Measurements from ENCODE around the gene WASL. TPM values are rescaled to one million over a fixed set of nuclear protein-coding genes. Genes with fewer than 3 reads are reported as not detected.
"Not testable (repeated sequence)": the region's sequence is repeated elsewhere in the genome, so short reads cannot be mapped to it uniquely, and the experiment has no call there.

The WASL gene
- total RNA-seq, 3 donors from 2014 or later (not counting 1 experiment from before 2014, with no cell fraction given) = 9.6 to 12.1 (median 10.6) TPM

DNA sequence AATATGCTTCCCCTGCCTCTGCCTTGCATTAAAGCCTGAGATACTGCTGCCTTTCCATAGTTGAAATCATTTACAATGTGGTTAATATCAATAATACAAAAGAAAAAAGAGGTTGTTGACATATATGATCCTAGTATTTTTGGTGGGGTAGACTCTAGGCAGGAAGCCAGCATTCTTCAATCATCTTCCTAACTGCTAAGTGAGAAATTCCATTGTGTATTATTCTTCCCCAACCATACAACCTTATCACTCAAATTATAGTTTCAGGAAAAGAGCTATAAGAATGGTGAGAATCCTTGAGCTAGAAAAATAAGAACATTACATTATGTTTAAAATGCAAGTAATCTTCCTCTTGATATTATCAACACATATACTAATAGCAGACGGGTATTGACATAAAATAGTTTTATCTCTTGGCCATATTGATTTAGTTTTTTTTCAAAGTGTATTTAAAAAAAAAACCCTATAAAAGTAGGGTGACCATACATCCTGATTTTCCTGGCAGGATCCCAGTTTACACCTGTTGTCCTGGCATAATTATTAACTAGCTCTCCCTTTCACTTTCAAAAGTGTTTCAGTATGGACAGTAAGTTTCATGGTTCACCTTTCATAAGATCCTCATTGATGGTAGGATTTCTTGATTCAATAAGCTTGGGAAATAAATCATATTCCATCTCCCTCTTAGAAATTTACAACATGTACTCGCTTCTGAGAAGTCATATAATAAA, 33.4 kb upstream of the WASL start:
- ATAC-seq = no peak
- Mint-ChIP-seq H3K27ac (no peak overlapping the region), H3K4me3 (no peak overlapping the region), H3K36me3 (no peaks in the 10 kb centered on the region), H3K27me3 (ENCODE audit: low read depth in 2 of 2) (peaks cover 0 to 3% of the 10 kb centered on the region in 2 donors), H3K4me1 (no peaks in the 10 kb centered on the region), H3K9me3 (no peaks in the 10 kb centered on the region)
- no CpG with 5 or more reads among the region's 2 CpGs for WGBS (ENCODE audit: insufficient coverage)
- no peak for DNase-seq
- Histone ChIP-seq H3K9me3 (ENCODE audit: control insufficient read depth, insufficient read depth, low read length) (no peaks in the 10 kb centered on the region), H3K4me3 (ENCODE audit: low read length) (no peak overlapping the region), H3K36me3 (ENCODE audit: control insufficient read depth, insufficient read depth, low read length) (no peaks in the 10 kb centered on the region), H3K27ac (ENCODE audit: low read length) (no peak overlapping the region), H3K27me3 (ENCODE audit: control insufficient read depth, insufficient read depth, low read length) (no peaks in the 10 kb centered on the region), H3K4me1 (ENCODE audit: control insufficient read depth, insufficient read depth, low read length) (no peaks in the 10 kb centered on the region)
- TF ChIP-seq, protein P1, sequence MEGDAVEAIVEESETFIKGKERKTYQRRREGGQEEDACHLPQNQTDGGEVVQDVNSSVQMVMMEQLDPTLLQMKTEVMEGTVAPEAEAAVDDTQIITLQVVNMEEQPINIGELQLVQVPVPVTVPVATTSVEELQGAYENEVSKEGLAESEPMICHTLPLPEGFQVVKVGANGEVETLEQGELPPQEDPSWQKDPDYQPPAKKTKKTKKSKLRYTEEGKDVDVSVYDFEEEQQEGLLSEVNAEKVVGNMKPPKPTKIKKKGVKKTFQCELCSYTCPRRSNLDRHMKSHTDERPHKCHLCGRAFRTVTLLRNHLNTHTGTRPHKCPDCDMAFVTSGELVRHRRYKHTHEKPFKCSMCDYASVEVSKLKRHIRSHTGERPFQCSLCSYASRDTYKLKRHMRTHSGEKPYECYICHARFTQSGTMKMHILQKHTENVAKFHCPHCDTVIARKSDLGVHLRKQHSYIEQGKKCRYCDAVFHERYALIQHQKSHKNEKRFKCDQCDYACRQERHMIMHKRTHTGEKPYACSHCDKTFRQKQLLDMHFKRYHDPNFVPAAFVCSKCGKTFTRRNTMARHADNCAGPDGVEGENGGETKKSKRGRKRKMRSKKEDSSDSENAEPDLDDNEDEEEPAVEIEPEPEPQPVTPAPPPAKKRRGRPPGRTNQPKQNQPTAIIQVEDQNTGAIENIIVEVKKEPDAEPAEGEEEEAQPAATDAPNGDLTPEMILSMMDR (IDR thresholded peaks at IDR 0.05) = no peak
- intact Hi-C loops (cut with micrococcal nuclease) = no loop called here

DNA sequence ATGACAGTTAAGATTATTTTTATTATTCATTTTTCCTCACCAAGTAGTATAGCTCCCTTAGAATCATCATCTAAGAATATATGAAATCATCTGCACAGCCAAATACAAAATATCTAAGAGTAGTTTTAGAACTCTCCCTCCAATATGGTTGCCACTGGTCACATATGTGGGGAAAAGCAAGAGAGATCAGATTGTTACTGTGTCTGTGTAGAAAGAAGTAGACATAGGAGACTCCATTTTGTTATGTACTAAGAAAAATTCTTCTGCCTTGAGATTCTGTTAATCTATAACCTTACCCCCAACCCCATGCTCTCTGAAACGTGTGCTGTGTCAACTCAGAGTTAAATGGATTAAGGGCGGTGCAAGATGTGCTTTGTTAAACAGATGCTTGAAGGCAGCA, 31.7 kb upstream of the WASL start:
- H3K36me3 Mint-ChIP-seq; H3K4me1 Mint-ChIP-seq; H3K27me3 ChIP-seq (ENCODE audit: control insufficient read depth, insufficient read depth, low read length); H3K9me3 Mint-ChIP-seq; H3K27ac ChIP-seq (ENCODE audit: low read length); H3K4me3 Mint-ChIP-seq; H3K4me3 ChIP-seq (ENCODE audit: low read length); ATAC-seq; H3K36me3 ChIP-seq (ENCODE audit: control insufficient read depth, insufficient read depth, low read length); H3K9me3 ChIP-seq (ENCODE audit: control insufficient read depth, insufficient read depth, low read length); H3K4me1 ChIP-seq (ENCODE audit: control insufficient read depth, insufficient read depth, low read length); H3K27ac Mint-ChIP-seq; DNase-seq; intact Hi-C loops (cut with micrococcal nuclease); H3K27me3 Mint-ChIP-seq (ENCODE audit: low read depth in 2 of 2): not testable (repeated sequence)
- no CpG with 5 or more reads among the region's 2 CpGs for WGBS (ENCODE audit: insufficient coverage)

DNA sequence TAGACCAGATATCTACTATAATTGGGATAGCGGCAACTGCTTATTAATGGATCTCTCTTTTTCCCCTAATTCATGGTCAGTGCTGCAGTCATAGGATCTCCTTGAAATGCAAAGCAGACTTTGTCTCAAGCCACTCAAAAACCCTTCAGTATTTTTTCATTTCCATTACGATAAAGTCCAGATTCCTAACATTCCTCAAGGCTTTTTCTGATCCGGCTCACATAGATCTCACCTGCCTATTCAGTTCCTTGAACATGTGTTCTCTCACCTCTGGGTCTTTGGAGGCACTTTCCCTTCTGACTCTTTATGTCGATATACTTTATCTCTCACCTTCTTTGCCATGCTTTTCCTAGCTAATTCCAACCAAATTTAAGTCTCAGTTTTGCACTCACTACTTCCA, 25.7 kb upstream of the WASL start:
- Histone ChIP-seq H3K27ac (ENCODE audit: low read length) (no peak overlapping the region), H3K4me3 (ENCODE audit: low read length) (no peak overlapping the region), H3K9me3 (ENCODE audit: control insufficient read depth, insufficient read depth, low read length) (no peaks in the 10 kb centered on the region), H3K27me3 (ENCODE audit: control insufficient read depth, insufficient read depth, low read length) (no peaks in the 10 kb centered on the region), H3K4me1 (ENCODE audit: control insufficient read depth, insufficient read depth, low read length) (no peaks in the 10 kb centered on the region), H3K36me3 (ENCODE audit: control insufficient read depth, insufficient read depth, low read length) (no peaks in the 10 kb centered on the region)
- Mint-ChIP-seq H3K27ac (no peak overlapping the region), H3K4me3 (no peak overlapping the region), H3K27me3 (ENCODE audit: low read depth in 2 of 2) (peaks cover 14 to 18% of the 10 kb centered on the region in 2 donors), H3K36me3 (no peaks in the 10 kb centered on the region), H3K4me1 (no peaks in the 10 kb centered on the region), H3K9me3 (no peaks in the 10 kb centered on the region)
- TF ChIP-seq, protein P1 (IDR thresholded peaks at IDR 0.05) = no peak
- WGBS (ENCODE audit: insufficient coverage) = 93% methylated on average over 4 of the region's 4 CpGs
- no peak for ATAC-seq
- no peak for DNase-seq
- intact Hi-C loops (cut with micrococcal nuclease) = no loop called here

DNA sequence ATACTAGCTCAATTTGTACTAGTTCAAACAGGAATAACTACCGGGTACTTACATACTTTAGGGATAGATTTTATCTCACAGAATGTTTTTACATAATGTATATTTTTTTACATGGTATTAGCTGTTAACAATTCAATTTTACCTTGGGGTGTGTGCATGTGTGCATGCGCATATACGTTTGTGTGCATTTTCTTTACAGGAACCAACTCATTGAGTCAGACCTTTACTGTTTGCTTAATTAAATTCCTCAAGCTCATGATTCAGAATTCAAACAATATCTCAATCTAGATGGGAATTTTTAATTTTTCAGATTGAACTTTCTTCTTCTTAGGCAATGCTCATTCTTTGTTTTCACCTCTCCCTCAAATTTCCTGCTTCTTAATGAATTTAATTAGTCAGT, 24.7 kb upstream of the WASL start:
- Mint-ChIP-seq H3K27me3 (ENCODE audit: low read depth in 2 of 2) (peaks cover 21 to 23% of the 10 kb centered on the region in 2 donors), H3K4me1 (no peaks in the 10 kb centered on the region), H3K36me3 (no peaks in the 10 kb centered on the region), H3K27ac (no peak overlapping the region), H3K9me3 (no peaks in the 10 kb centered on the region), H3K4me3 (no peak overlapping the region)
- DNase-seq (no peak), ATAC-seq (no peak)
- intact Hi-C loops (cut with micrococcal nuclease) = no loop called here
- Histone ChIP-seq H3K27ac (ENCODE audit: low read length) (no peak overlapping the region), H3K4me3 (ENCODE audit: low read length) (no peak overlapping the region), H3K9me3 (ENCODE audit: control insufficient read depth, insufficient read depth, low read length) (no peaks in the 10 kb centered on the region), H3K27me3 (ENCODE audit: control insufficient read depth, insufficient read depth, low read length) (no peaks in the 10 kb centered on the region), H3K36me3 (ENCODE audit: control insufficient read depth, insufficient read depth, low read length) (no peaks in the 10 kb centered on the region), H3K4me1 (ENCODE audit: control insufficient read depth, insufficient read depth, low read length) (no peaks in the 10 kb centered on the region)
- whole genome bisulfite sequencing (ENCODE audit: insufficient coverage) = 93% methylated on average over 2 of the region's 3 CpGs
- TF ChIP-seq, protein P1 (IDR thresholded peaks at IDR 0.05) = no peak

Data from natural killer cell (primary cell).